ENCODE data around the gene SPOUT1. TPM values are rescaled to one million over a fixed set of nuclear protein-coding genes. Genes with fewer than 3 reads are reported as not detected.

Gene SPOUT1
- polyA plus RNA-seq, 1 donor from 2014 or later, result 34.7 TPM

DNA sequence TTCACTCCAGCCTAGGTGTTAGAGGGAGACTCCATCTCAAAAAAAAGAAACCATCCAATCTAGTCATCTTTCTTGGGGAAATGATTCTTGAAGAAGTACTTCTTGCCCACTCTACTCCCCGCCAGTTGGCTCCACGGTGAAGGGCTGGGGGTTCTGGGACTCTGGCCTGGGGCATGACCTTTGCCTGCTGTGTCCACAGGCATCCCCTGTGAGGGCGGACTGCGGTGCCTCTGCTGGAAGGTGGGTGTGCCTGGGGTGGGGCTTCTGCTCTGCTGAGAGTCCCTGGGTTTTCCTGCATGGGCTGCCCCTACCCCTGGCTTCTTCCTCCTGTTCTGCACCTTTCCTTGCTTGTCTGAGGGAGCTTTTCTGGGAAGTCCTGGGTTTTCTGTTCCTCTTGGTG lies 39.1 kb downstream of the SPOUT1 start:
- no peak overlapping the region for H3K9ac ChIP-seq (ENCODE audit: low read length)
- no peaks in the 10 kb centered on the region for H3K36me3 ChIP-seq (ENCODE audit: insufficient read depth, low read length)
- H3K79me2 ChIP-seq (replicated peaks; ENCODE audit: insufficient read depth, low read length), result peaks cover 13% of the 10 kb centered on the region
- no peaks in the 10 kb centered on the region for H4K20me1 ChIP-seq (ENCODE audit: insufficient read depth)
- no peaks in the 10 kb centered on the region for H3F3A ChIP-seq (ENCODE audit: insufficient read depth, low read length, poor library complexity, severe bottlenecking)
- H3K9me2 ChIP-seq (ENCODE audit: insufficient read depth, low read length), result no peaks in the 10 kb centered on the region
- no peak overlapping the region for H3K27ac ChIP-seq (ENCODE audit: low read length)
- no peak overlapping the region for H3K4me3 ChIP-seq (ENCODE audit: low read length)
- no peak overlapping the region for H3K4me2 ChIP-seq (ENCODE audit: low read length)
- H2AFZ ChIP-seq (ENCODE audit: low read depth, low read length), result no peak overlapping the region
- TF ChIP-seq MXI1 (conservative IDR thresholded peaks at IDR 0.05; ENCODE audit: poor library complexity, severe bottlenecking) (no peak), SMC3 (conservative IDR thresholded peaks at IDR 0.05; ENCODE audit: poor library complexity) (no peak), EZH2 (IDR thresholded peaks at IDR 0.05; ENCODE audit: borderline replicate concordance, insufficient read depth, low read length, poor library complexity, severe bottlenecking) (no peak), TAF1 (IDR thresholded peaks at IDR 0.05; ENCODE audit: low read depth) (no peak), POLR2AphosphoS5 (IDR thresholded peaks at IDR 0.05) (no peak), RAD21 (conservative IDR thresholded peaks at IDR 0.05) (no peak), CTCF (IDR thresholded peaks at IDR 0.05; ENCODE audit: poor library complexity, severe bottlenecking) (no peak), EP300 (conservative IDR thresholded peaks at IDR 0.05; ENCODE audit: poor library complexity, severe bottlenecking) (no peak), REST (IDR thresholded peaks at IDR 0.05; ENCODE audit: borderline replicate concordance) (no peak)
- no peaks in the 10 kb centered on the region for H3K9me3 ChIP-seq (ENCODE audit: low read length)
- H3K27me3 ChIP-seq (ENCODE audit: insufficient read depth, low read depth, low read length), result no peaks in the 10 kb centered on the region

- Histone ChIP-seq H3K36me3 (ENCODE audit: insufficient read depth, low read length) (no peaks in the 10 kb centered on the region), H2AFZ (ENCODE audit: low read depth, low read length) (no peak overlapping the region), H3K4me3 (ENCODE audit: low read length) (peak overlapping the region; percentile 85), H3K27ac (ENCODE audit: low read length) (no peak overlapping the region), H3K27me3 (ENCODE audit: insufficient read depth, low read depth, low read length) (no peaks in the 10 kb centered on the region), H3K9ac (ENCODE audit: low read length) (peak overlapping the region; percentile 79), H4K20me1 (ENCODE audit: insufficient read depth) (no peaks in the 10 kb centered on the region), H3K9me3 (ENCODE audit: low read length) (no peaks in the 10 kb centered on the region), H3K9me2 (ENCODE audit: insufficient read depth, low read length) (no peaks in the 10 kb centered on the region), H3K4me2 (ENCODE audit: low read length) (peak overlapping the region; percentile 95), H3K79me2 (replicated peaks; ENCODE audit: insufficient read depth, low read length) (peaks cover 13% of the 10 kb centered on the region), H3F3A (ENCODE audit: insufficient read depth, low read length, poor library complexity, severe bottlenecking) (no peaks in the 10 kb centered on the region)
- TF ChIP-seq EZH2 (IDR thresholded peaks at IDR 0.05; ENCODE audit: borderline replicate concordance, insufficient read depth, low read length, poor library complexity, severe bottlenecking), result no peak
- no peak for TF ChIP-seq TAF1 (IDR thresholded peaks at IDR 0.05; ENCODE audit: low read depth)
- TF ChIP-seq EP300 (conservative IDR thresholded peaks at IDR 0.05; ENCODE audit: poor library complexity, severe bottlenecking), result no peak
- no peak for TF ChIP-seq CTCF (IDR thresholded peaks at IDR 0.05; ENCODE audit: poor library complexity, severe bottlenecking)
- TF ChIP-seq SMC3 (conservative IDR thresholded peaks at IDR 0.05; ENCODE audit: poor library complexity), result no peak
- TF ChIP-seq REST (IDR thresholded peaks at IDR 0.05; ENCODE audit: borderline replicate concordance), result no peak
- no peak for TF ChIP-seq RAD21 (conservative IDR thresholded peaks at IDR 0.05)
- no peak for TF ChIP-seq MXI1 (conservative IDR thresholded peaks at IDR 0.05; ENCODE audit: poor library complexity, severe bottlenecking)
- TF ChIP-seq POLR2AphosphoS5 (IDR thresholded peaks at IDR 0.05), result no peak
Observed at GRCh38 chr9:128788445-128788844, 41.1 kb downstream of the SPOUT1 start.
